Measurements from ENCODE around the gene SLC8A3.

The SLC8A3 gene

DNA sequence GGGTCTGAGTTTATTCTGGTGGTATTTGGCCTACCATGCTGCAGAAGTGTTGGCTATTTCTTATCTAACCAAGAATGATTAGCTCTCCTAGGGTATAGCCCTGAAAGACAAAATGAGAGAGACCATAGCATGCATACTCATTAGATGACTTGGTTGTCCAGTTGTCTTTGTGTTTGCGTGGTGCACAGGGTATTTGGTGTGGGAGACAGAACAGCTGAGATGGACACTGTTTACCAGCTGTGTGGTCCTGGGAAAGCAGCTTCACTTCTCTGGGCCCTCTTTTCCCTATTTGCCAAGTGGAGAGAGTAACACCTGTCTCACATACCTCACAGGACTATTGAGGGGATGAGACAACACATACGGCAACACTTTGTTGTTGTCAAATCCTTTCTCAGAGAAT, 95.6 kb downstream of the SLC8A3 start:
- 85% methylated on average over 2 of the region's 2 CpGs for WGBS
- no peaks in the 10 kb centered on the region for H3K36me3 ChIP-seq (ENCODE audit: insufficient read depth, low read length)
- no peaks in the 10 kb centered on the region for H3K27me3 ChIP-seq (ENCODE audit: insufficient read depth, low read length)
- no peak overlapping the region for H3K4me3 ChIP-seq (ENCODE audit: low read length)
- no peaks in the 10 kb centered on the region for H3K9me3 ChIP-seq (ENCODE audit: insufficient read depth, low read depth, low read length)
- peaks cover 7% of the 10 kb centered on the region; the same call in 1 of the 2 replicates for H3K4me1 ChIP-seq (ENCODE audit: insufficient read depth, low read length)
- no peak overlapping the region for H3K27ac ChIP-seq (ENCODE audit: low read depth, low read length)
- H3K9ac ChIP-seq (ENCODE audit: low read depth, low read length) = no peak overlapping the region

DNA sequence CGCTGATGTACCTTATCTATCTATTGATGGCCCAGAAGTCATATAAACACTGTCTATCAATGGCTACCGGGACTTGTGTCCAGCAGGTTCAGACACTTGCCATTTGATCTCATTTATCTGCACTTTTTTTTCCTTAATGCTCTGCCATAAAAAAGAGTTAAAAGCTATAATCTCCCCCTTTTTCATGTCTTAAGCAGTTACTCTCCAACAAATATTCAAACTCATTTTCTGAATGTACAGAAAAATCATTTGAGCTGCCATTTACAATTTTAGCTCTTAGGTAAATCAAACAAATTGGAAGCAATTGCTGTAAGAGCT, 101.4 kb downstream of the SLC8A3 start:
- 58% methylated on average over 2 of the region's 2 CpGs for WGBS
- Histone ChIP-seq H3K4me1 (ENCODE audit: insufficient read depth, low read length) (no peaks in the 10 kb centered on the region), H3K27me3 (ENCODE audit: insufficient read depth, low read length) (no peaks in the 10 kb centered on the region), H3K4me3 (ENCODE audit: low read length) (no peak overlapping the region), H3K36me3 (ENCODE audit: insufficient read depth, low read length) (no peaks in the 10 kb centered on the region), H3K9me3 (ENCODE audit: insufficient read depth, low read depth, low read length) (no peaks in the 10 kb centered on the region), H3K9ac (ENCODE audit: low read depth, low read length) (no peak overlapping the region), H3K27ac (ENCODE audit: low read depth, low read length) (no peak overlapping the region)

DNA sequence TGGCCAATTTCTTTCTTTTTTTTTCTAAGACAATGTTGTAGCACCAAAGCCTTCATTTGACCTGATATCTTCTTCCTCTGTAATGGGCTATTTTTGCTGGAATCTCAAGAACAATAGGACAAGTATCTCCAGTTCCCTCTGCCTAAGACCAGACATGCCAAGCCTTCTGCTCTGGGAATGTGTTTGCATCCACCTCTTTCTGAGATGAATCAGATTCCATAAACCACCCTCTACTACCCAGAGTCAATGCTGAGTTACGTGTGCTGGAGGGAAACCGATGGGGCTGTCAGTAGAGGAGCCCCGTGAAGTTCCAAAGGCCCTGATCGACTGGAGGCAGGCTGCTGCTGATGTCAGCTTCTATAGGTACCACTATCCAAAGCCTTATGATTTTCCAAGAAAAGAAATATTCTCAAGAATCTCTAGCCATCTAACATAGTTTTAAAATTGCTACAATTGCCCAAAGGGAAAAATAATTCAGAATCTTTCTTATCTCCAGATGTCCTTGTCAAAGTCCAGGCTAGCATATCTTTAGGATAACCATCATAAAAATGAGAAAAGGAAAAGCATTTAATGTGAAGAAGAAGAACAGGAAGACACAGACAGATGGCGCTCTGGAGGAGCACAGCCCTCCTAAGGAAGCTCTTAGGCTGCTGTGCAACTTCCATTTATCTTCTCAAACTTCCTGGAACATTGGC, 101.9 kb downstream of the SLC8A3 start:
- 57% methylated on average over 5 of the region's 5 CpGs for WGBS
- no peak overlapping the region for H3K4me3 ChIP-seq (ENCODE audit: low read length)
- no peak overlapping the region for H3K9ac ChIP-seq (ENCODE audit: low read depth, low read length)
- no peak overlapping the region for H3K27ac ChIP-seq (ENCODE audit: low read depth, low read length)
- H3K9me3 ChIP-seq (ENCODE audit: insufficient read depth, low read depth, low read length) = no peaks in the 10 kb centered on the region
- H3K27me3 ChIP-seq (ENCODE audit: insufficient read depth, low read length) = no peaks in the 10 kb centered on the region
- no peaks in the 10 kb centered on the region for H3K36me3 ChIP-seq (ENCODE audit: insufficient read depth, low read length)
- no peaks in the 10 kb centered on the region for H3K4me1 ChIP-seq (ENCODE audit: insufficient read depth, low read length)

DNA sequence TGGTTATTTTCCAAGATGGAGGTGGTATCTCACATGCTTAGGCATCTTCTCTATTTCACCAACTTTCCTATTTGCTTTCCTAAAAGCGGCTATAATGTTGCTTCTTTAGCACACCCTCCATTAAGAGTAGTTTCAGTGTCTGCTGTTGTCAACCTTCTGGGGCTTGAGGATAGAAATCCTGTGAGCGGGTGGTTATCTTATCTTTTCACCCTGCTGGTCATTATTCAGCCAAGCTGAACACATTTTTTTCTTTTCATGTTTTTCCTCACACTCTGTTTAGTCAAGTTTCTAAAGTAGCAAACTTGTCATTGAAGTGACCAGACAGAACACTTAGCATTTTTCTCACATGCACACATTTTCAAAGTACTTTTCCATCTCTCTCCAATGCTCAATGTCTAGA, 104.5 kb downstream of the SLC8A3 start:
- WGBS = 84% methylated on average over 2 of the region's 2 CpGs
- H3K9ac ChIP-seq (ENCODE audit: low read depth, low read length) = no peak overlapping the region
- H3K9me3 ChIP-seq (ENCODE audit: insufficient read depth, low read depth, low read length) = no peaks in the 10 kb centered on the region
- no peaks in the 10 kb centered on the region for H3K4me1 ChIP-seq (ENCODE audit: insufficient read depth, low read length)
- H3K27ac ChIP-seq (ENCODE audit: low read depth, low read length) = no peak overlapping the region
- H3K27me3 ChIP-seq (ENCODE audit: insufficient read depth, low read length) = no peaks in the 10 kb centered on the region
- no peaks in the 10 kb centered on the region for H3K36me3 ChIP-seq (ENCODE audit: insufficient read depth, low read length)
- H3K4me3 ChIP-seq (ENCODE audit: low read length) = no peak overlapping the region

DNA sequence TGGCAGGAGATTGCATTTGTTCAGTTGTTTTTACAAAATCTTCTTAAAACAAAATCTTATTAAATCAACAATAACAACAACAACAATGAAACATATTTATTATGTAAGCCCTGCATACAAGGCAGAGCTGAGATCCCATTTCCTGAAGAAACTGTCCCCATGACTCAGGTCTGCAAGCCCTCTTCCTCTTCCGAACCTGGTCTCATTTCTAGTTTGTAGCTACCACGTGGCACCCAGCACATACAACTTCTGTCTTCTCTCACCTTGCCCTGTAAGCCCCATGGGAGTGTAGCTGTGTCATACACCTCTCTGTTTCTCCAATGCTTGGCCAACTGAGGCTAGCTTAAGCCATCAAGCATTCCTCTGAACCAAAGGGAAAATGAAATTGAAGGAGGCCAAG, 106.4 kb downstream of the SLC8A3 start:
- Histone ChIP-seq H3K9me3 (ENCODE audit: insufficient read depth, low read depth, low read length) (no peaks in the 10 kb centered on the region), H3K4me3 (ENCODE audit: low read length) (no peak overlapping the region), H3K27ac (ENCODE audit: low read depth, low read length) (no peak overlapping the region), H3K9ac (ENCODE audit: low read depth, low read length) (no peak overlapping the region), H3K36me3 (ENCODE audit: insufficient read depth, low read length) (no peaks in the 10 kb centered on the region), H3K27me3 (ENCODE audit: insufficient read depth, low read length) (no peaks in the 10 kb centered on the region), H3K4me1 (ENCODE audit: insufficient read depth, low read length) (no peaks in the 10 kb centered on the region)
- 63% methylated on average over 2 of the region's 2 CpGs for WGBS

DNA sequence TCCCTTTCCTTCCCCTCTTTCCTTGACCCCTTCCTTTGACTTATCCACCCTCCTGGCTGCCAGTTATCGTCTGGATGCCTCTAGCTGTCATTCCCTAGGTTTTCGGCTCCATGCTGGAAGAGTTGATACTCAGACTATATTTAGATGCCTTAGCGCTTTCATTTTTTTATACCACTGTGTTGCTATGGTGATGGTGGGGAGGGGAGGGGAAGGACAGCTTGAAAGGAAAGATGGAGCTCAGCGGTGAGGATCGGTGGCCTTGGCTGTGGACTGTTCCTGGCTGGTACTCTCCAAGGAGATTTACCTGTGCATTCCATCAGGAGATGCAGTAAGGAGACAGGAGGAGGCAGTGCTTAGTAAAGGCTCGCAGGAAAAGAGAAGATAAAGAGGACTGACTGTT, 108.7 kb downstream of the SLC8A3 start:
- no peak overlapping the region for H3K27ac ChIP-seq (ENCODE audit: low read depth, low read length)
- H3K4me1 ChIP-seq (ENCODE audit: insufficient read depth, low read length) = no peaks in the 10 kb centered on the region
- no peaks in the 10 kb centered on the region for H3K36me3 ChIP-seq (ENCODE audit: insufficient read depth, low read length)
- H3K27me3 ChIP-seq (ENCODE audit: insufficient read depth, low read length) = no peaks in the 10 kb centered on the region
- no peaks in the 10 kb centered on the region for H3K9me3 ChIP-seq (ENCODE audit: insufficient read depth, low read depth, low read length)
- no peak overlapping the region for H3K9ac ChIP-seq (ENCODE audit: low read depth, low read length)
- H3K4me3 ChIP-seq (ENCODE audit: low read length) = no peak overlapping the region
- 94% methylated on average over 6 of the region's 6 CpGs for WGBS

DNA sequence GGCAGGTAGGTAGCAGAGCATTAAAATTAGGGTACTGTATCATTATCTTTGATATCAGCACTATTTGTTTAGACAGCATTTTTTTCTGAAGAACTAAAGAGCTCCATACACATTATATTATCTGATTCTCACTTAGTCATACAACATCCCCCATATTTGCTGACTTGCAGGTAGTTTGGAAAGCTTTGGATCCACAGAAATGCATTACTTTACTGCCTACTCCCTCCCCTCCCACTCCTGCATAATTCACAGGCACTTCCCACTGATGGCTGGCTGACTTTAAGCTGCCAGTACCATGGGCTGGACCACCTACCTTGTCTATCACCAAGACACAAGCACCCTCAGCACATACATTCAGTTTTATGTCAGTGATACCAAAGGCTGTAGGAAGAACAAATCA, 110.4 kb downstream of the SLC8A3 start:
- no peak overlapping the region for H3K27ac ChIP-seq (ENCODE audit: low read depth, low read length)
- H3K27me3 ChIP-seq (ENCODE audit: insufficient read depth, low read length) = no peaks in the 10 kb centered on the region

DNA sequence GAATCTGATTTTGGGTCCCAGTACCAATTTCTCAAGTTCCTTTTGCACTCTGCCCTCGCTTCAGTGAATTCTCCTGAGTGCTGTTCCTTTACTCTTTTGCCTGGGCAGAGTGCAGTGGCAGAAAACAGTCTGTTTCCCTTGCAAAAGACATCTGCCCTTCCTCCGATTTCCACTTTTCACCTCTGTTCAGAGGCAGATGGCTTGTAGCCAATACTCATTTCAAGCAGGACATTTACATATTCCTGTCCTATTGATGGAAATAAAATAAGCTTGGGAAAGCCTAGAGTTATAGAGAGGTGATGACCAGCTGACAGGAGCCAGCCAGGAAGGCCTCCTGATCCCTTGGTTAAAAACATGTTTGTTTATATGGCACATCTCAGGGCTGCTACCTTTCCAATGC, 111.0 kb downstream of the SLC8A3 start:
- Histone ChIP-seq H3K9me3 (ENCODE audit: insufficient read depth, low read depth, low read length) (no peaks in the 10 kb centered on the region), H3K4me3 (ENCODE audit: low read length) (no peak overlapping the region), H3K36me3 (ENCODE audit: insufficient read depth, low read length) (no peaks in the 10 kb centered on the region), H3K27me3 (ENCODE audit: insufficient read depth, low read length) (no peaks in the 10 kb centered on the region), H3K27ac (ENCODE audit: low read depth, low read length) (no peak overlapping the region), H3K4me1 (ENCODE audit: insufficient read depth, low read length) (no peaks in the 10 kb centered on the region), H3K9ac (ENCODE audit: low read depth, low read length) (no peak overlapping the region)
- WGBS = 87% methylated on average over 2 of the region's 2 CpGs

More for the DNA sequence above, 110.4 kb downstream of the SLC8A3 start:
- Histone ChIP-seq H3K9me3 (ENCODE audit: insufficient read depth, low read depth, low read length) (no peaks in the 10 kb centered on the region), H3K9ac (ENCODE audit: low read depth, low read length) (no peak overlapping the region), H3K4me3 (ENCODE audit: low read length) (no peak overlapping the region), H3K36me3 (ENCODE audit: insufficient read depth, low read length) (no peaks in the 10 kb centered on the region), H3K4me1 (ENCODE audit: insufficient read depth, low read length) (no peaks in the 10 kb centered on the region)

DNA sequence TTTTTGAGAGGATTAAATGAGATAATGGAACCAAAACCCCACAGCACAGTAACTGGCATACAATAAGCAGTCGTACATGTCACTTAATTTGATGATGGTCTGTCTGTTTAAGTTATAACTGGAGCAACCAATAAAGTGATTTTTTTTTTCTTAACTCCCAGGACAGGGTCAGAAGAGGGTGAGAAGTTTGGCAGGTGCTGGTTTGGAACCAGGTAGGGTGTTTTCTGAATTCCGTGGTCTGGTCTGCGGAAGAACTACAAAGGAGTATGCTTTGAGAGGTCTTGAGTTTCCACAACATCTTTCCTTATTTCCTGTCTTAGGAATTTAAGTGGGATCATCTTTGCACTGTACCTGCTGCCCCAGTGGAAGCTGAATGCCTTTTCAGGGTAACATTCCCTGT, 111.7 kb downstream of the SLC8A3 start:
- Histone ChIP-seq H3K27me3 (ENCODE audit: insufficient read depth, low read length) (no peaks in the 10 kb centered on the region), H3K27ac (ENCODE audit: low read depth, low read length) (no peak overlapping the region), H3K4me3 (ENCODE audit: low read length) (no peak overlapping the region), H3K36me3 (ENCODE audit: insufficient read depth, low read length) (no peaks in the 10 kb centered on the region), H3K9ac (ENCODE audit: low read depth, low read length) (no peak overlapping the region), H3K4me1 (ENCODE audit: insufficient read depth, low read length) (no peaks in the 10 kb centered on the region), H3K9me3 (ENCODE audit: insufficient read depth, low read depth, low read length) (no peaks in the 10 kb centered on the region)
- 92% methylated on average over 3 of the region's 3 CpGs for WGBS

DNA sequence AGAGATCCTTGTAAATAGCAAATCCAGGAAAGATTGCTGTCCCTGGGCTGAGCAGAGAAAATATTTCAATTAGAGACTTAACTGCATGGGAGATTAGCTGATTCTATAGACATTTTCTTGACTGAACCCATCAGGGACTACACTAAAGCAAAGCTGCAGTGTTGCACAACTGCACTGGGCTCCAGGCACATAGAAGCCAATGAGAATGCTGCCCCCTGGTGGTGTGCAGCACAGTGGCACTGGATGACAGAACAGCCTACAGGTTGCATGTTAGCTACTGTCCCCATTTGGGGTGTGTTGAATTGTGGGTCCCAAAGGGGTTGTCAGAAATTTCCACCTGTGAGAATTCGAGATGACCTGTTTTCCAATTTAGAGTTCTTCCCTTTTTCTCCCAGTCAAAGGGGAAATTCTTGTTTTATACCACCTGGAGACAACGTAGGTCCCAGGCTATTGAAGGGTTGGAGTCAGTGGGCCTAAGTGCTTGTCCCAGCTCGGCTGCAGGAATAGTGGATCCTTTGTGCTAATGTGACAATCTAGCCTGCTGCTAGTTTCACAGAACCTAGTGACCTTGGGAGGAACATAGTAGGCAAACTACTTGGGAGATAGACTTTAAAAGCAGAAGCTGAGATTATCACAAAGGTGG, 114.7 kb downstream of the SLC8A3 start:
- Histone ChIP-seq H3K36me3 (ENCODE audit: insufficient read depth, low read length) (no peaks in the 10 kb centered on the region), H3K4me3 (ENCODE audit: low read length) (no peak overlapping the region), H3K9me3 (ENCODE audit: insufficient read depth, low read depth, low read length) (no peaks in the 10 kb centered on the region), H3K27me3 (ENCODE audit: insufficient read depth, low read length) (no peaks in the 10 kb centered on the region), H3K27ac (ENCODE audit: low read depth, low read length) (no peak overlapping the region), H3K9ac (ENCODE audit: low read depth, low read length) (no peak overlapping the region), H3K4me1 (ENCODE audit: insufficient read depth, low read length) (no peaks in the 10 kb centered on the region)
- 74% methylated on average over 3 of the region's 3 CpGs for WGBS

DNA sequence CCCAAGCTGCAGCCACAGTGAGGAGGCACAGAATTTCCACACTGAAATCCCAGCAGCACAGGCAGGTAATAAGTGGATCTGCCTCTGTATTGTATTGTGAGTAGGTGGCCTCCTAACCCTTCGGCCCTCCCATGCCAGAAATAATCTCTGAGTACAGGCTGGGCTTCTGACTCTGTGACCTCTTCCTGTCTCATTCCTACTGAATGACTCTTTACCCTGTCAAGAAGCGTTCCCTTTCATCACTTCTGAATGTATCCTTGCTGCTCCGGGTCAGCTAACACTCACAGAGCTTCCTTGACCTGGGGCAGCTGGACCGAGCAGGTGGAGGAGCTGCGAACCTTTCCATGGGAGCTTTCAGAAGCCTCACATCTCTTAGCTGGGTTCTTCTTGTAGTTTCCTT, 119.6 kb downstream of the SLC8A3 start:
- H3K9ac ChIP-seq (ENCODE audit: low read depth, low read length) = no peak overlapping the region
- 89% methylated on average over 5 of the region's 5 CpGs for whole genome bisulfite sequencing
- H3K4me3 ChIP-seq (ENCODE audit: low read length) = no peak overlapping the region
- no peaks in the 10 kb centered on the region for H3K4me1 ChIP-seq (ENCODE audit: insufficient read depth, low read length)
- H3K27ac ChIP-seq (ENCODE audit: low read depth, low read length) = no peak overlapping the region
- no peaks in the 10 kb centered on the region for H3K9me3 ChIP-seq (ENCODE audit: insufficient read depth, low read depth, low read length)
- no peaks in the 10 kb centered on the region for H3K27me3 ChIP-seq (ENCODE audit: insufficient read depth, low read length)
- H3K36me3 ChIP-seq (ENCODE audit: insufficient read depth, low read length) = no peaks in the 10 kb centered on the region

DNA sequence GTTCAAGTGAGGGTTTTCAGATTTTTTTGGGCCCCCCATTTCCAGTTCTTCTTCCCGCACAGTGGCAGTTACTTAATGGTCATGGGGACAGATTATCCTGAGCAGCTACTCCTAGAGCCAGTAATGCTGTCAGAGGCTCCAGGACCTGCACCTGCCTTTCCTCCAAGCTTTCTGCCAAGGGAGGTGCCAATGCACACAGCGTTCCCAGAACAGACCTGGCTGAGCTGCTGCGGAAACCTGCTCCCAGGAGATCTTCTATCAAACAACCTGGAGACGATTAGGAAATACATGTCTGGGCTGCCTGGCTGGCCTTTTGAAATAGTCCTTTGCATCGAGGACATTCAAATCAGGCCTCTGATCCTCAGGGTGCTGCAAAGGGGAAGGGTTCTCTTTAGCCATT, 120.9 kb downstream of the SLC8A3 start:
- H3K27ac ChIP-seq (ENCODE audit: low read depth, low read length) = no peak overlapping the region
- H3K36me3 ChIP-seq (ENCODE audit: insufficient read depth, low read length) = no peaks in the 10 kb centered on the region
- no peak overlapping the region for H3K9ac ChIP-seq (ENCODE audit: low read depth, low read length)
- no peaks in the 10 kb centered on the region for H3K9me3 ChIP-seq (ENCODE audit: insufficient read depth, low read depth, low read length)
- no peak overlapping the region for H3K4me3 ChIP-seq (ENCODE audit: low read length)
- no peaks in the 10 kb centered on the region for H3K27me3 ChIP-seq (ENCODE audit: insufficient read depth, low read length)
- 94% methylated on average over 5 of the region's 5 CpGs for whole genome bisulfite sequencing
- H3K4me1 ChIP-seq (ENCODE audit: insufficient read depth, low read length) = no peaks in the 10 kb centered on the region
